K562 (cell line): ENCODE data around the gene SEC24C. TPM values are rescaled to one million over a fixed set of nuclear protein-coding genes. Genes with fewer than 3 reads are reported as not detected.

Experiments
- CC2D1A ChIP-seq: fragments of 450-650 bp; IDR thresholded peaks from 2 replicates; pipeline ENCODE4 v1.6.1; 2017; ENCODE audit warnings: mild to moderate bottlenecking
- CREB3L1 ChIP-seq: fragments of 450-650 bp; IDR thresholded peaks from 2 replicates; pipeline ENCODE4 v1.6.1; 2014; ENCODE audit warnings: low read depth, mild to moderate bottlenecking, moderate library complexity, borderline replicate concordance
- HNRNPUL1 ChIP-seq: fragments of 200-400 bp; formaldehyde crosslinking; IDR thresholded peaks from 2 replicates; pipeline ENCODE4 v1.6.1; 2017; ENCODE audit warnings: low read length
- PML ChIP-seq: IDR thresholded peaks from 2 replicates; pipeline ENCODE4 v1.6.1; 2012; ENCODE audit warnings: low read length, inconsistent platforms
- PTBP1 ChIP-seq: fragments of 200-400 bp; formaldehyde crosslinking; IDR thresholded peaks from 2 replicates; pipeline ENCODE4 v1.6.1; 2017; ENCODE audit warnings: low read depth, low read length
- RAD21 ChIP-seq, 2 experiments: fragments of 250-450 bp in 1 of 2; fragments of 450-650 bp in 1 of 2; sonication (Bioruptor Pico) in 1 of 2; formaldehyde crosslinking in 1 of 2; IDR thresholded peaks in 1 of 2; conservative IDR thresholded peaks in 1 of 2; 2 replicates each; pipeline versions ENCODE4 v1.4.0 to v1.8.0; 2020 to 2022; ENCODE audit warnings: mild to moderate bottlenecking in 2 of 2, moderate library complexity in 1 of 2
- SMARCE1 ChIP-seq: fragments of 450-650 bp; IDR thresholded peaks from 2 replicates; pipeline ENCODE4 v1.7.1; 2016; ENCODE audit warnings: mild to moderate bottlenecking
- SPI1 ChIP-seq: IDR thresholded peaks from 2 replicates; pipeline ENCODE4 v1.6.1; 2011; ENCODE audit warnings: low read depth, low read length, control low read depth, borderline replicate concordance
- XRCC5 ChIP-seq: fragments of 200-400 bp; formaldehyde crosslinking; IDR thresholded peaks from 2 replicates; pipeline ENCODE4 v1.6.1; 2017; ENCODE audit warnings: low read depth, mild to moderate bottlenecking, low read length
- ZBTB40 ChIP-seq, 2 experiments: fragments of 450-650 bp in 1 of 2; sonication (generic) in 1 of 2; formaldehyde crosslinking in 1 of 2; IDR thresholded peaks; 2 replicates each; pipeline versions ENCODE4 v1.7.1 to v1.9.0; 2016 to 2022; ENCODE audit warnings: inconsistent platforms in 1 of 2, mild to moderate bottlenecking in 1 of 2, missing genetic modification reagents in 1 of 2
- ZNF584 ChIP-seq: fragments of 200-800 bp; sonication (Bioruptor generic); IDR thresholded peaks from 2 replicates; pipeline ENCODE4 v1.6.1; 2016; ENCODE audit warnings: low read depth, mild to moderate bottlenecking, missing genetic modification characterization, missing compliant biosample characterization
- polyA plus RNA-seq, 8 experiments: library from polyadenylated mRNA; depleted of rRNA in 4 of 8; stranded (reverse) in 5 of 8; unstranded in 3 of 8; fragments of >200 nt; fragmentation: Nextera tagmentation in 2 of 8; fragmentation: Illumina TruSeq in 1 of 8; extraction: Ambion mirVana in 2 of 8; extraction: Trizol in 1 of 8; gene quantifications; 2 replicates each; pipeline versions ENCODE4 v1.2.1 to v1.2.3, GENCODE V29; 2011 to 2014; ENCODE audit warnings: inconsistent platforms in 1 of 8, missing spikeins in 1 of 8
- total RNA-seq, 7 experiments: library from RNA; depleted of rRNA in 6 of 7; stranded (reverse); fragments of >200 nt in 6 of 7; fragmentation: Illumina TruSeq in 2 of 7; extraction: Trizol in 2 of 7; gene quantifications; 2 replicates each; pipeline versions ENCODE4 v1.2.1 to v1.2.3, GENCODE V29; 2011 to 2021; ENCODE audit warnings: low replicate concordance in 1 of 7
- TF ChIP-seq, protein P1 (sequence below): sonication (generic); formaldehyde crosslinking; IDR thresholded peaks from 2 replicates; pipeline ENCODE4 v1.9.0; 2022; ENCODE audit warnings: mild to moderate bottlenecking, missing genetic modification reagents
- TF ChIP-seq, protein P2 (sequence below): fragments of 250-450 bp; sonication (Bioruptor Pico); IDR thresholded peaks from 2 replicates; pipeline ENCODE4 v1.5.0; 2021

Gene SEC24C
- total and polyA plus RNA-seq, 9 of the 15 experiments (the other 6 are each of a cell fraction or from before 2014, with no cell fraction given), result 19.0 to 115 (median 70.5) TPM

GRCh38 chr10:73781879-73782748 is 37.9 kb downstream of the SEC24C start, which contains the start of gene CHCHD1 (continued):
- TF ChIP-seq PTBP1, result no peak
- no peak for TF ChIP-seq HNRNPUL1
- TF ChIP-seq, protein P1, sequence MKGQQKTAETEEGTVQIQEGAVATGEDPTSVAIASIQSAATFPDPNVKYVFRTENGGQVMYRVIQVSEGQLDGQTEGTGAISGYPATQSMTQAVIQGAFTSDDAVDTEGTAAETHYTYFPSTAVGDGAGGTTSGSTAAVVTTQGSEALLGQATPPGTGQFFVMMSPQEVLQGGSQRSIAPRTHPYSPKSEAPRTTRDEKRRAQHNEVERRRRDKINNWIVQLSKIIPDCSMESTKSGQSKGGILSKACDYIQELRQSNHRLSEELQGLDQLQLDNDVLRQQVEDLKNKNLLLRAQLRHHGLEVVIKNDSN, result peak; percentile 80
- peak; percentile 57; the same call in 1 of the 2 replicates for TF ChIP-seq XRCC5
- TF ChIP-seq ZBTB40 (IDR thresholded peaks at IDR 0.05), result no peak; the same call in 1 of the 2 replicates
- TF ChIP-seq ZBTB40 (CRISPR knock-in tag; IDR thresholded peaks at IDR 0.05), result no peak
- peak; percentile 54; the same call in 1 of the 2 replicates for TF ChIP-seq SMARCE1
- TF ChIP-seq, protein P2, sequence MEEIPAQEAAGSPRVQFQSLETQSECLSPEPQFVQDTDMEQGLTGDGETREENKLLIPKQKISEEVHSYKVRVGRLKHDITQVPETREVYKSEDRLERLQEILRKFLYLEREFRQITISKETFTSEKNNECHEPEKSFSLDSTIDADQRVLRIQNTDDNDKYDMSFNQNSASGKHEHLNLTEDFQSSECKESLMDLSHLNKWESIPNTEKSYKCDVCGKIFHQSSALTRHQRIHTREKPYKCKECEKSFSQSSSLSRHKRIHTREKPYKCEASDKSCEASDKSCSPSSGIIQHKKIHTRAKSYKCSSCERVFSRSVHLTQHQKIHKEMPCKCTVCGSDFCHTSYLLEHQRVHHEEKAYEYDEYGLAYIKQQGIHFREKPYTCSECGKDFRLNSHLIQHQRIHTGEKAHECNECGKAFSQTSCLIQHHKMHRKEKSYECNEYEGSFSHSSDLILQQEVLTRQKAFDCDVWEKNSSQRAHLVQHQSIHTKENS, result no peak
- TF ChIP-seq CREB3L1, result peak; percentile 63; the same call in 1 of the 2 replicates
- no peak; the same call in none of the 2 replicates for TF ChIP-seq PML
- TF ChIP-seq ZNF584 (CRISPR knock-in tag), result 0 out of 2 replicates have a peak, but pooled peaks have one; percentile 55
- TF ChIP-seq RAD21 (CRISPR knock-in tag; conservative IDR thresholded peaks at IDR 0.05 in 1 of 2, IDR thresholded peaks at IDR 0.05 in 1 of 2), result no peak
- TF ChIP-seq SPI1, result no peak
- TF ChIP-seq CC2D1A, result no peak
